Mesenchymal stem cell (in vitro differentiated cells and primary cell): ENCODE measurements around the gene ELAC1.
A peak's percentile ranks its signal among the peaks of the same experiment; 100 is the strongest.
"Not testable (repeated sequence)": the region's sequence is repeated elsewhere in the genome, so short reads cannot be mapped to it uniquely, and the experiment has no call there.

Experiments
- DNase-seq: peaks from one replicate; pipeline ENCODE4 v3.0.0-alpha.2; 2013
- H2AFZ ChIP-seq: one replicate; pipeline ENCODE4 v1.6.1; 2013; ENCODE audit warnings: low read depth, mild to moderate bottlenecking, control low read depth, inconsistent platforms, low read length, moderate library complexity
- H2AK5ac ChIP-seq: 2 replicates; pipeline ENCODE4 v1.6.1; 2013; ENCODE audit warnings: low read length, moderate library complexity, mild to moderate bottlenecking, inconsistent platforms; ENCODE audit not compliant: severe bottlenecking
- H2BK120ac ChIP-seq: one replicate; pipeline ENCODE4 v1.6.1; 2013; ENCODE audit warnings: low read depth, mild to moderate bottlenecking, inconsistent platforms, low read length, moderate library complexity
- H2BK12ac ChIP-seq, 2 experiments: one replicate each; pipeline ENCODE4 v1.6.1; 2013; ENCODE audit warnings: inconsistent platforms in 2 of 2, low read length in 2 of 2, mild to moderate bottlenecking in 2 of 2, moderate library complexity in 2 of 2, control low read depth in 1 of 2
- H2BK15ac ChIP-seq: one replicate; pipeline ENCODE4 v1.6.1; 2013; ENCODE audit warnings: mild to moderate bottlenecking, low read depth, inconsistent platforms; ENCODE audit not compliant: poor library complexity, severe bottlenecking
- H2BK5ac ChIP-seq: 2 replicates; pipeline ENCODE4 v1.6.1; 2013; ENCODE audit warnings: low read depth, mild to moderate bottlenecking, low read length, control low read depth, inconsistent platforms; ENCODE audit not compliant: poor library complexity, severe bottlenecking
- H3K14ac ChIP-seq, 2 experiments: one replicate each; pipeline ENCODE4 v1.6.1; 2013; ENCODE audit warnings: inconsistent platforms in 2 of 2, low read length in 2 of 2, control low read depth in 1 of 2, mild to moderate bottlenecking in 1 of 2, moderate library complexity in 1 of 2
- H3K18ac ChIP-seq, 2 experiments: one replicate each; pipeline ENCODE4 v1.6.1; 2013; ENCODE audit warnings: inconsistent platforms in 2 of 2, low read length in 2 of 2, control low read depth in 1 of 2, low read depth in 1 of 2, mild to moderate bottlenecking in 1 of 2
- H3K23ac ChIP-seq, 2 experiments: one replicate each; pipeline ENCODE4 v1.6.1; 2013; ENCODE audit warnings: inconsistent platforms in 2 of 2, low read length in 2 of 2, mild to moderate bottlenecking in 2 of 2, moderate library complexity in 2 of 2, control low read depth in 1 of 2
- H3K27ac ChIP-seq: 2 replicates; pipeline ENCODE4 v1.5.1; 2013; ENCODE audit warnings: mild to moderate bottlenecking, moderate library complexity, low read length, control low read depth, inconsistent platforms; ENCODE audit not compliant: poor library complexity, severe bottlenecking
- H3K27me3 ChIP-seq, 2 experiments: 2 replicates each; pipeline versions ENCODE4 v1.6.1 to v1.7.0; 2013; ENCODE audit warnings: low read length in 2 of 2, mild to moderate bottlenecking in 2 of 2, moderate library complexity in 2 of 2, control low read depth in 1 of 2, inconsistent platforms in 1 of 2; ENCODE audit not compliant: control insufficient read depth in 1 of 2, insufficient read depth in 1 of 2
- H3K36me3 ChIP-seq, 2 experiments: 2 replicates each; pipeline versions ENCODE4 v1.6.1 to v1.7.0; 2013; ENCODE audit warnings: low read length in 2 of 2, control low read depth in 1 of 2, inconsistent platforms in 1 of 2, low read depth in 1 of 2, mild to moderate bottlenecking in 1 of 2; ENCODE audit not compliant: insufficient read depth in 2 of 2, control insufficient read depth in 1 of 2
- H3K4ac ChIP-seq, 2 experiments: one replicate each; pipeline ENCODE4 v1.6.1; 2013; ENCODE audit warnings: inconsistent platforms in 2 of 2, low read length in 2 of 2, mild to moderate bottlenecking in 2 of 2, moderate library complexity in 2 of 2, control low read depth in 1 of 2, low read depth in 1 of 2
- H3K4me1 ChIP-seq: 2 replicates; pipeline ENCODE4 v1.6.1; 2013; ENCODE audit warnings: low read depth, low read length, control low read depth; ENCODE audit not compliant: control insufficient read depth, insufficient read depth
- H3K4me2 ChIP-seq: 2 replicates; pipeline ENCODE4 v1.6.1; 2013; ENCODE audit warnings: low read length, mild to moderate bottlenecking, inconsistent platforms; ENCODE audit not compliant: poor library complexity, severe bottlenecking
- H3K4me3 ChIP-seq, 2 experiments: 2 replicates each; pipeline versions ENCODE4 v1.5.1 to v1.7.0; 2013; ENCODE audit warnings: low read length in 2 of 2, mild to moderate bottlenecking in 2 of 2, control low read depth in 1 of 2, low read depth in 1 of 2; ENCODE audit not compliant: insufficient read depth in 1 of 2
- H3K79me1 ChIP-seq: replicated peaks from 2 replicates; pipeline ENCODE4 v1.6.1; 2013; ENCODE audit warnings: mild to moderate bottlenecking, control low read depth, low read length, inconsistent platforms; ENCODE audit not compliant: poor library complexity, severe bottlenecking
- H3K9ac ChIP-seq: 2 replicates; pipeline ENCODE4 v1.7.0; 2013; ENCODE audit warnings: mild to moderate bottlenecking, low read length, moderate library complexity
- H3K9me3 ChIP-seq: 2 replicates; pipeline ENCODE4 v1.7.0; 2013; ENCODE audit warnings: mild to moderate bottlenecking, low read length; ENCODE audit not compliant: control insufficient read depth
- H4K8ac ChIP-seq: one replicate; pipeline ENCODE4 v1.6.1; 2013; ENCODE audit warnings: inconsistent platforms, mild to moderate bottlenecking, low read length, moderate library complexity
- H4K91ac ChIP-seq: one replicate; pipeline ENCODE4 v1.6.1; 2013; ENCODE audit warnings: mild to moderate bottlenecking, low read length, inconsistent platforms
- WGBS: methylation state at CpG from one replicate; pipeline ENCODE4 v1.1.7; 2013; ENCODE audit warnings: mixed read lengths; 5-methylcytosine and 5-hydroxymethylcytosine counted together

Gene ELAC1

GRCh38 chr18:50970006-50970405 lies 2.2 kb downstream of the ELAC1 start:
- H3K9ac ChIP-seq, result no peak overlapping the region
- no peak for DNase-seq
- no CpG with 5 or more reads among the region's 2 CpGs for WGBS

GRCh38 chr18:50972404-50972803 lies 4.6 kb downstream of the ELAC1 start:
- not testable (repeated sequence) for H2BK12ac ChIP-seq, H2BK120ac ChIP-seq, H2BK15ac ChIP-seq, H4K91ac ChIP-seq, H3K27ac ChIP-seq, H2AFZ ChIP-seq, H3K18ac ChIP-seq, H3K4me3 ChIP-seq, H3K9ac ChIP-seq, H3K23ac ChIP-seq, H3K4me2 ChIP-seq, H3K4ac ChIP-seq, H2AK5ac ChIP-seq, H4K8ac ChIP-seq, DNase-seq, H3K4me1 ChIP-seq, H2BK5ac ChIP-seq, H3K27me3 ChIP-seq, H3K14ac ChIP-seq
- peaks cover 11% of the 10 kb centered on the region for H3K79me1 ChIP-seq
- peaks cover 18 to 32% of the 10 kb centered on the region in 2 experiments for H3K36me3 ChIP-seq
- 93% methylated on average over 3 of the region's 5 CpGs for WGBS
- peaks cover 11% of the 10 kb centered on the region for H3K9me3 ChIP-seq

More at GRCh38 chr18:50970006-50970405, 2.2 kb downstream of the ELAC1 start:
- no peak overlapping the region for H4K8ac ChIP-seq
- H2BK12ac ChIP-seq, result no peak overlapping the region
- H2BK120ac ChIP-seq, result no peak overlapping the region
- H3K4me1 ChIP-seq, result no peaks in the 10 kb centered on the region
- peaks cover 7 to 8% of the 10 kb centered on the region in 2 experiments for H3K36me3 ChIP-seq
- H3K27me3 ChIP-seq, result no peaks in the 10 kb centered on the region
- H2BK5ac ChIP-seq, result no peak overlapping the region
- no peak overlapping the region for H2AK5ac ChIP-seq
- H3K9me3 ChIP-seq, result no peaks in the 10 kb centered on the region
- H3K4me2 ChIP-seq, result no peak overlapping the region
- H3K18ac ChIP-seq, result no peak overlapping the region
- H3K23ac ChIP-seq, result no peak overlapping the region
- H3K27ac ChIP-seq, result no peak overlapping the region
- no peak overlapping the region for H3K14ac ChIP-seq
- H2BK15ac ChIP-seq, result no peak overlapping the region
- no peak overlapping the region for H2AFZ ChIP-seq
- H3K4ac ChIP-seq, result no peak overlapping the region
- no peak overlapping the region for H4K91ac ChIP-seq
- H3K79me1 ChIP-seq, result peaks cover 9% of the 10 kb centered on the region
- H3K4me3 ChIP-seq, result no peak overlapping the region

- Histone ChIP-seq H3K79me1 (peaks cover 9% of the 10 kb centered on the region), H2AFZ (no peak overlapping the region)
Measured at GRCh38 chr18:50973367-50974126, 5.7 kb downstream of the ELAC1 start.

GRCh38 chr18:50977037-50977760 lies 9.4 kb downstream of the ELAC1 start:
- WGBS, result 77% methylated on average over 5 of the region's 5 CpGs
- DNase-seq, result no peak
- no peak overlapping the region for H2BK15ac ChIP-seq

More at GRCh38 chr18:50973367-50974126, 5.7 kb downstream of the ELAC1 start:
- no peak overlapping the region for H4K8ac ChIP-seq
- no peak overlapping the region for H4K91ac ChIP-seq
- no peak overlapping the region for H3K14ac ChIP-seq
- no peak overlapping the region for H3K27ac ChIP-seq
- H3K18ac ChIP-seq, result no peak overlapping the region
- H3K4ac ChIP-seq, result no peak overlapping the region
- no peaks in the 10 kb centered on the region for H3K4me1 ChIP-seq
- peaks cover 12% of the 10 kb centered on the region for H3K9me3 ChIP-seq
- H2BK120ac ChIP-seq, result no peak overlapping the region
- H2BK5ac ChIP-seq, result no peak overlapping the region
- H3K4me2 ChIP-seq, result no peak overlapping the region
- H2BK12ac ChIP-seq, result no peak overlapping the region
- peak overlapping the region; percentile 20 for H3K9ac ChIP-seq
- H3K4me3 ChIP-seq, result no peak overlapping the region
- H2BK15ac ChIP-seq, result no peak overlapping the region
- no peak overlapping the region for H2AK5ac ChIP-seq
- DNase-seq, result peak; percentile 56
- peaks cover 19 to 43% of the 10 kb centered on the region in 2 experiments for H3K36me3 ChIP-seq
- H3K23ac ChIP-seq, result no peak overlapping the region
- no peaks in the 10 kb centered on the region for H3K27me3 ChIP-seq
- 31% methylated on average over 1 of the region's 4 CpGs for WGBS

More at GRCh38 chr18:50977037-50977760, 9.4 kb downstream of the ELAC1 start:
- Histone ChIP-seq H3K9ac (no peak overlapping the region), H3K18ac (no peak overlapping the region), H3K9me3 (peaks cover 12% of the 10 kb centered on the region), H3K27me3 (no peaks in the 10 kb centered on the region), H3K14ac (no peak overlapping the region), H3K36me3 (peaks cover 30 to 60% of the 10 kb centered on the region in 2 experiments), H4K8ac (no peak overlapping the region), H3K79me1 (peaks cover 15% of the 10 kb centered on the region), H4K91ac (no peak overlapping the region), H3K4ac (no peak overlapping the region), H3K27ac (no peak overlapping the region), H2BK120ac (no peak overlapping the region), H3K23ac (no peak overlapping the region), H3K4me3 (no peak overlapping the region), H3K4me1 (peaks cover 3% of the 10 kb centered on the region), H2BK5ac (no peak overlapping the region), H2AK5ac (no peak overlapping the region), H2BK12ac (no peak overlapping the region), H3K4me2 (no peak overlapping the region), H2AFZ (no peak overlapping the region)
